Sigmoid colon (tissue), 3 donors: ENCODE measurements around the gene ATP5F1E.

Experiments used
- POLR2A ChIP-seq, 2 donors: fragments of 450-650 bp; IDR thresholded peaks; one replicate each; pipeline ENCODE4 v1.6.1; 2016; ENCODE audit warnings: antibody characterized with exemption in 2 of 2, mild to moderate bottlenecking in 2 of 2, moderate library complexity in 2 of 2
- TF ChIP-seq, protein P1 (sequence below), 4 experiments: fragments of 450-650 bp in 3 of 4; fragments of 200-600 bp in 1 of 4; IDR thresholded peaks; one replicate each; pipeline ENCODE4 v1.5.1; 2016 to 2019; ENCODE audit warnings: antibody characterized with exemption in 4 of 4, mild to moderate bottlenecking in 3 of 4, moderate library complexity in 2 of 4

- no peak for TF ChIP-seq POLR2A (IDR thresholded peaks at IDR 0.05)
- TF ChIP-seq, protein P1, sequence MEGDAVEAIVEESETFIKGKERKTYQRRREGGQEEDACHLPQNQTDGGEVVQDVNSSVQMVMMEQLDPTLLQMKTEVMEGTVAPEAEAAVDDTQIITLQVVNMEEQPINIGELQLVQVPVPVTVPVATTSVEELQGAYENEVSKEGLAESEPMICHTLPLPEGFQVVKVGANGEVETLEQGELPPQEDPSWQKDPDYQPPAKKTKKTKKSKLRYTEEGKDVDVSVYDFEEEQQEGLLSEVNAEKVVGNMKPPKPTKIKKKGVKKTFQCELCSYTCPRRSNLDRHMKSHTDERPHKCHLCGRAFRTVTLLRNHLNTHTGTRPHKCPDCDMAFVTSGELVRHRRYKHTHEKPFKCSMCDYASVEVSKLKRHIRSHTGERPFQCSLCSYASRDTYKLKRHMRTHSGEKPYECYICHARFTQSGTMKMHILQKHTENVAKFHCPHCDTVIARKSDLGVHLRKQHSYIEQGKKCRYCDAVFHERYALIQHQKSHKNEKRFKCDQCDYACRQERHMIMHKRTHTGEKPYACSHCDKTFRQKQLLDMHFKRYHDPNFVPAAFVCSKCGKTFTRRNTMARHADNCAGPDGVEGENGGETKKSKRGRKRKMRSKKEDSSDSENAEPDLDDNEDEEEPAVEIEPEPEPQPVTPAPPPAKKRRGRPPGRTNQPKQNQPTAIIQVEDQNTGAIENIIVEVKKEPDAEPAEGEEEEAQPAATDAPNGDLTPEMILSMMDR (IDR thresholded peaks at IDR 0.05), result no peak
These were observed 45.7 kb downstream of the ATP5F1E start for GRCh38 chr20:58986286-58986967.
